ENCODE results near the gene NLRP9.

NLRP9 gene

GRCh38 chr19:55690109-55690768, 48.0 kb downstream of the NLRP9 start:
- FAIRE-seq (no peak), DNase-seq (ENCODE audit: extremely low spot score, insufficient read length, low read depth) (no peak)

GRCh38 chr19:55689411-55690108, 48.6 kb downstream of the NLRP9 start:
- DNase-seq (ENCODE audit: extremely low spot score, insufficient read length, low read depth) (no peak), FAIRE-seq (no peak)

GRCh38 chr19:55688422-55689218, 49.6 kb downstream of the NLRP9 start:
- DNase-seq (ENCODE audit: extremely low spot score, insufficient read length, low read depth): no peak
- FAIRE-seq: no peak

- DNase-seq (ENCODE audit: extremely low spot score, insufficient read length, low read depth) (no peak), FAIRE-seq (no peak)
Observed at GRCh38 chr19:55687281-55688201, 50.7 kb downstream of the NLRP9 start.

GRCh38 chr19:55686311-55687050, 51.7 kb downstream of the NLRP9 start:
- DNase-seq (ENCODE audit: extremely low spot score, insufficient read length, low read depth): no peak
- no peak for FAIRE-seq

- FAIRE-seq (no peak), DNase-seq (ENCODE audit: extremely low spot score, insufficient read length, low read depth) (no peak)
Observed at GRCh38 chr19:55685776-55686175, 52.4 kb downstream of the NLRP9 start.

GRCh38 chr19:55684946-55685681, 53.1 kb downstream of the NLRP9 start:
- DNase-seq (ENCODE audit: extremely low spot score, insufficient read length, low read depth): no peak
- FAIRE-seq: no peak

- no peak for FAIRE-seq
- no peak for DNase-seq (ENCODE audit: extremely low spot score, insufficient read length, low read depth)
Observed at GRCh38 chr19:55683449-55684261, 54.5 kb downstream of the NLRP9 start.

- DNase-seq (ENCODE audit: extremely low spot score, insufficient read length, low read depth) (no peak), FAIRE-seq (no peak)
Observed at GRCh38 chr19:55681131-55682092, 56.8 kb downstream of the NLRP9 start.

GRCh38 chr19:55680339-55681130, 57.7 kb downstream of the NLRP9 start:
- FAIRE-seq: no peak

GRCh38 chr19:55679343-55680257, 58.6 kb downstream of the NLRP9 start:
- no peak for DNase-seq (ENCODE audit: extremely low spot score, insufficient read length, low read depth)
- no peak for FAIRE-seq

More at GRCh38 chr19:55680339-55681130, 57.7 kb downstream of the NLRP9 start:
- DNase-seq (ENCODE audit: extremely low spot score, insufficient read length, low read depth): no peak

GRCh38 chr19:55678121-55678671, 60.0 kb downstream of the NLRP9 start:
- peak; percentile 98 for FAIRE-seq

GRCh38 chr19:55677572-55678028, 60.6 kb downstream of the NLRP9 start:
- no peak for FAIRE-seq
- DNase-seq (ENCODE audit: extremely low spot score, insufficient read length, low read depth): no peak

More at GRCh38 chr19:55678121-55678671, 60.0 kb downstream of the NLRP9 start:
- DNase-seq (ENCODE audit: extremely low spot score, insufficient read length, low read depth): peak; percentile 62

GRCh38 chr19:55676889-55677505, 61.2 kb downstream of the NLRP9 start:
- FAIRE-seq (peak; percentile 66), DNase-seq (ENCODE audit: extremely low spot score, insufficient read length, low read depth) (no peak)

Data from GM18507 (cell line).